Neural progenitor cell (in vitro differentiated cells): Measurements from ENCODE around the gene KRI1. TPM values are rescaled to one million over a fixed set of nuclear protein-coding genes. Genes with fewer than 3 reads are reported as not detected.
A peak's percentile ranks its signal among the peaks of the same experiment; 100 is the strongest.

Experiments
- DNase-seq: peaks from one replicate; pipeline ENCODE4 v3.0.0-alpha.2; 2016; ENCODE audit warnings: low spot score
- H2AFZ ChIP-seq: fragments of 200-600 bp; sonication (generic); replicated peaks from 2 replicates; pipeline ENCODE4 v1.6.1; 2016; ENCODE audit warnings: antibody characterized with exemption
- H3F3A ChIP-seq: fragments of 200-600 bp; sonication (generic); 2 replicates; pipeline ENCODE4 v1.6.1; 2016; ENCODE audit warnings: antibody characterized with exemption, low read depth
- H3K27ac ChIP-seq: fragments of 200-600 bp; sonication (generic); 2 replicates; pipeline ENCODE4 v1.5.1; 2016; ENCODE audit warnings: mild to moderate bottlenecking
- H3K27me3 ChIP-seq: fragments of 200-600 bp; sonication (generic); 2 replicates; pipeline ENCODE4 v1.6.1; 2016; ENCODE audit warnings: mild to moderate bottlenecking, moderate library complexity
- H3K36me3 ChIP-seq: fragments of 200-600 bp; sonication (generic); 2 replicates; pipeline ENCODE4 v1.5.1; 2016
- H3K4me1 ChIP-seq: fragments of 200-600 bp; sonication (generic); 2 replicates; pipeline ENCODE4 v1.6.1; 2016; ENCODE audit warnings: mixed run types
- H3K4me2 ChIP-seq: fragments of 200-600 bp; sonication (generic); 2 replicates; pipeline ENCODE4 v1.6.1; 2016
- H3K4me3 ChIP-seq: fragments of 200-600 bp; sonication (generic); 2 replicates; pipeline ENCODE4 v1.5.1; 2016
- H3K79me2 ChIP-seq: fragments of 200-600 bp; sonication (generic); 2 replicates; pipeline ENCODE4 v1.6.1; 2016; ENCODE audit warnings: low read depth
- H3K9ac ChIP-seq: fragments of 200-600 bp; sonication (generic); 2 replicates; pipeline ENCODE4 v1.6.1; 2016
- H3K9me3 ChIP-seq: fragments of 200-600 bp; sonication (generic); 2 replicates; pipeline ENCODE4 v1.5.1; 2016; ENCODE audit warnings: low read depth
- H4K20me1 ChIP-seq: fragments of 200-600 bp; sonication (generic); 2 replicates; pipeline ENCODE4 v1.6.1; 2016; ENCODE audit warnings: low read depth
- H3K27ac Mint-ChIP-seq: 3 replicates; pipeline ENCODE4 v1.8.0; 2021; ENCODE audit warnings: mixed read lengths
- H3K27me3 Mint-ChIP-seq: 2 replicates; pipeline ENCODE4 v1.8.0; 2022; ENCODE audit warnings: low read depth, mild to moderate bottlenecking, inconsistent platforms, moderate library complexity, mixed read lengths; ENCODE audit not compliant: insufficient read depth
- H3K36me3 Mint-ChIP-seq: 3 replicates; pipeline ENCODE4 v1.8.0; 2021; ENCODE audit warnings: mixed read lengths
- H3K4me1 Mint-ChIP-seq: 3 replicates; pipeline ENCODE4 v1.8.0; 2021; ENCODE audit warnings: mixed read lengths
- H3K4me3 Mint-ChIP-seq: 3 replicates; pipeline ENCODE4 v1.8.0; 2021; ENCODE audit warnings: mild to moderate bottlenecking, moderate library complexity, mixed read lengths
- H3K9me3 Mint-ChIP-seq: 3 replicates; pipeline ENCODE4 v1.8.0; 2020; ENCODE audit warnings: mixed read lengths
- CTCF ChIP-seq: fragments of 200-600 bp; sonication (generic); IDR thresholded peaks from 2 replicates; pipeline ENCODE4 v1.5.1; 2017; ENCODE audit warnings: antibody characterized with exemption, mild to moderate bottlenecking
- EZH2 ChIP-seq: fragments of 200-600 bp; sonication (generic); IDR thresholded peaks from 2 replicates; pipeline ENCODE4 v1.6.1; 2017; ENCODE audit warnings: antibody characterized with exemption, mild to moderate bottlenecking, moderate library complexity
- EZH2phosphoT487 ChIP-seq: fragments of 200-600 bp; sonication (generic); IDR thresholded peaks from 2 replicates; pipeline ENCODE4 v1.6.1; 2017; ENCODE audit warnings: antibody characterized with exemption
- total RNA-seq: library from RNA; depleted of rRNA; stranded (reverse); fragments of >200 nt; gene quantifications from 2 replicates; pipeline ENCODE4 v1.2.3, GENCODE V29; 2015; ENCODE audit warnings: low replicate concordance

KRI1 gene
- total RNA-seq, 1 donor from 2014 or later, result 16.4 TPM

- Mint-ChIP-seq H3K4me3 (peak overlapping the region; percentile 77), H3K36me3 (no peaks in the 10 kb centered on the region), H3K27me3 (peaks cover 27% of the 10 kb centered on the region), H3K4me1 (peaks cover 32% of the 10 kb centered on the region), H3K27ac (peak overlapping the region; percentile 66), H3K9me3 (peaks cover 3% of the 10 kb centered on the region)
- Histone ChIP-seq H3K9me3 (no peaks in the 10 kb centered on the region), H3K4me3 (peak overlapping the region; percentile 44), H3K27ac (no peak overlapping the region), H3K4me1 (peaks cover 21% of the 10 kb centered on the region), H4K20me1 (peaks cover 15% of the 10 kb centered on the region), H3K36me3 (no peaks in the 10 kb centered on the region), H3K27me3 (peaks cover 74% of the 10 kb centered on the region), H3F3A (peaks cover 26% of the 10 kb centered on the region), H3K4me2 (peak overlapping the region; percentile 76), H3K9ac (no peak overlapping the region), H2AFZ (peak overlapping the region; percentile 37), H3K79me2 (no peaks in the 10 kb centered on the region)
- DNase-seq, result peak; percentile 23
- no peak for TF ChIP-seq CTCF
- no peak for TF ChIP-seq EZH2phosphoT487
- no peak for TF ChIP-seq EZH2
These were observed 47.1 kb downstream of the KRI1 start for GRCh38 chr19:10518444-10519361.

GRCh38 chr19:10517760-10518443, 47.9 kb downstream of the KRI1 start:
- peak; percentile 39 for DNase-seq
- peak overlapping the region; percentile 44 for H3K4me3 ChIP-seq
- H3K4me1 ChIP-seq, result peaks cover 21% of the 10 kb centered on the region
- Mint-ChIP-seq H3K27me3 (peaks cover 33% of the 10 kb centered on the region), H3K27ac (peak overlapping the region; percentile 66), H3K9me3 (peaks cover 3% of the 10 kb centered on the region), H3K4me1 (peaks cover 34% of the 10 kb centered on the region), H3K4me3 (peak overlapping the region; percentile 76), H3K36me3 (no peaks in the 10 kb centered on the region)
- TF ChIP-seq CTCF (no peak), EZH2phosphoT487 (peak; percentile 10), EZH2 (peak; percentile 60)
- H3F3A ChIP-seq, result peaks cover 31% of the 10 kb centered on the region
- H3K9me3 ChIP-seq, result no peaks in the 10 kb centered on the region
- H3K36me3 ChIP-seq, result no peaks in the 10 kb centered on the region
- peaks cover 82% of the 10 kb centered on the region for H3K27me3 ChIP-seq
- no peak overlapping the region for H3K9ac ChIP-seq
- peak overlapping the region; percentile 63 for H2AFZ ChIP-seq
- H4K20me1 ChIP-seq, result peaks cover 22% of the 10 kb centered on the region
- H3K79me2 ChIP-seq, result no peaks in the 10 kb centered on the region
- H3K27ac ChIP-seq, result no peak overlapping the region
- peak overlapping the region; percentile 76 for H3K4me2 ChIP-seq

- peak; percentile 54 for DNase-seq
- H2AFZ ChIP-seq, result peak within 1 kb of the TSS; percentile 63
- H3K27me3 ChIP-seq, result peaks cover 87% of the 10 kb centered on the region
- Mint-ChIP-seq H3K4me3 (peak within 1 kb of the TSS; percentile 86), H3K27me3 (peaks cover 34% of the 10 kb centered on the region), H3K36me3 (no peaks in the 10 kb centered on the region), H3K9me3 (peaks cover 3% of the 10 kb centered on the region), H3K27ac (peak within 1 kb of the TSS; percentile 66), H3K4me1 (peaks cover 34% of the 10 kb centered on the region)
- peak within 1 kb of the TSS; percentile 44 for H3K4me3 ChIP-seq
- no peaks in the 10 kb centered on the region for H3K79me2 ChIP-seq
- no peak within 1 kb of the TSS for H3K9ac ChIP-seq
- H4K20me1 ChIP-seq, result peaks cover 22% of the 10 kb centered on the region
- H3K36me3 ChIP-seq, result no peaks in the 10 kb centered on the region
- peaks cover 21% of the 10 kb centered on the region for H3K4me1 ChIP-seq
- no peaks in the 10 kb centered on the region for H3K9me3 ChIP-seq
- TF ChIP-seq EZH2phosphoT487 (peak; percentile 79), CTCF (peak; percentile 19), EZH2 (peak; percentile 76)
- H3K4me2 ChIP-seq, result peak within 1 kb of the TSS; percentile 76
- H3F3A ChIP-seq, result peaks cover 31% of the 10 kb centered on the region
- H3K27ac ChIP-seq, result no peak within 1 kb of the TSS
These were observed 48.5 kb downstream of the KRI1 start, which contains the start of gene S1PR5 for GRCh38 chr19:10517361-10517759. Gene S1PR5 (minus strand): TSS chr19:10517447. CDS start chr19:10515011, 2,436 bp downstream.
